Measurements from ENCODE around the gene ELOVL3. TPM values are rescaled to one million over a fixed set of nuclear protein-coding genes. Genes with fewer than 3 reads are reported as not detected.

ELOVL3 gene
- total and polyA plus RNA-seq, 2 donors (not counting 3 experiments of a cell fraction or from before 2014, with no cell fraction given), result not detected

- H4K20me1 ChIP-seq (replicated peaks; ENCODE audit: control insufficient read depth, extremely low read depth, insufficient read depth, low read length), result no peaks in the 10 kb centered on the region
- POLR2A ChIA-PET, result no interaction called here
- no peaks in the 10 kb centered on the region for H3K79me2 ChIP-seq (ENCODE audit: control insufficient read depth, insufficient read depth, low read length)
- intact Hi-C loops (cut with micrococcal nuclease), result loop anchor here (5.0 kb wide), 1 partner anchor 347 kb away; no protein-coding TSS in a partner anchor
- no peaks in the 10 kb centered on the region for H3K36me3 ChIP-seq (ENCODE audit: control insufficient read depth in 2 of 2, extremely low read depth in 1 of 2, insufficient read depth in 2 of 2, low read length in 2 of 2)
- CTCF ChIA-PET, result interaction anchor here (1.2 to 17.3 kb wide), 7 partner anchors 13 to 169 kb away, joined by 3 to 1402 read pairs (median 5); no protein-coding TSS in a partner anchor
- no peak overlapping the region for H2AFZ ChIP-seq (ENCODE audit: low read depth, low read length)
- H3K9me3 ChIP-seq (replicated peaks; ENCODE audit: control insufficient read depth, insufficient read depth, low read length), result no peaks in the 10 kb centered on the region
- peaks cover 51 to 58% of the 10 kb centered on the region in 2 experiments for H3K27me3 ChIP-seq (ENCODE audit: control insufficient read depth in 2 of 2, insufficient read depth in 2 of 2, low read length in 2 of 2)
- dilution Hi-C loops (cut with MboI; ENCODE audit: extremely low pct_ligation_motif_present, low sequenced_read_pairs), result loop anchor here (25.0 kb wide), 1 partner anchor 127 kb away; no protein-coding TSS in a partner anchor
- H3K4me2 ChIP-seq (ENCODE audit: insufficient read depth, low read length), result no peak overlapping the region
- peaks cover 2% of the 10 kb centered on the region for H3K4me1 ChIP-seq (ENCODE audit: control insufficient read depth, extremely low read depth, insufficient read depth, low read length)
- H3K4me3 ChIP-seq (replicated peaks in 1 of 3; ENCODE audit: insufficient read depth in 1 of 3, low read depth in 1 of 3, low read length in 3 of 3), result no peak overlapping the region
- no peak for FAIRE-seq
- DNase-seq (ENCODE audit: low read depth, low spot score), result no peak
- H3K9me1 ChIP-seq (replicated peaks; ENCODE audit: control insufficient read depth, extremely low read depth, insufficient read depth, low read length), result no peaks in the 10 kb centered on the region
- H3K9ac ChIP-seq (replicated peaks; ENCODE audit: extremely low read depth, insufficient read depth, low read length), result no peak overlapping the region
- no peak for TF ChIP-seq FOS (IDR thresholded peaks at IDR 0.05; ENCODE audit: borderline replicate concordance, insufficient read depth, low read length)
- no peak for TF ChIP-seq POLR2AphosphoS5 (IDR thresholded peaks at IDR 0.05; ENCODE audit: insufficient read depth, low read depth, low read length)
- TF ChIP-seq MYC (IDR thresholded peaks at IDR 0.05; ENCODE audit: low read depth, low read length), result no peak
- no peak for TF ChIP-seq JUN (IDR thresholded peaks at IDR 0.05; ENCODE audit: borderline replicate concordance, insufficient read depth, insufficient read length, low read depth)
- no peak for TF ChIP-seq CTCF (IDR thresholded peaks at IDR 0.05; ENCODE audit: extremely low read depth in 1 of 2, insufficient read depth in 1 of 2, low read depth in 1 of 2, low read length in 2 of 2)
- no peak for TF ChIP-seq POLR2A (IDR thresholded peaks at IDR 0.05; ENCODE audit: low read depth, low read length)
- TF ChIP-seq MAX (IDR thresholded peaks at IDR 0.05; ENCODE audit: insufficient read depth, insufficient read length), result no peak
- no peak for TF ChIP-seq EZH2 (IDR thresholded peaks at IDR 0.05; ENCODE audit: borderline replicate concordance, low read depth, low read length, severe bottlenecking)
- no peak for TF ChIP-seq GATA2 (IDR thresholded peaks at IDR 0.05; ENCODE audit: insufficient read depth, insufficient read length, low read depth, low read length)
- H3K27ac ChIP-seq (ENCODE audit: insufficient read depth, low read depth, low read length), result no peak overlapping the region
- BruUV-seq (replicated peaks), result no TSS peak
Measured at GRCh38 chr10:102234888-102235597, 8.9 kb downstream of the ELOVL3 start.
